ENCODE data around the gene CLTC. TPM values are rescaled to one million over a fixed set of nuclear protein-coding genes. Genes with fewer than 3 reads are reported as not detected.

Gene CLTC
- total and polyA plus RNA-seq, 2 of the 13 experiments (the other 11 are each of a cell fraction or from before 2014, with no cell fraction given), result 134 to 283 TPM

GRCh38 chr17:59725691-59726090, 106.0 kb downstream of the CLTC start (continued):
- TF ChIP-seq HNF1A (IDR thresholded peaks at IDR 0.05; ENCODE audit: low read depth), result no peak
- TF ChIP-seq HNF1A (CRISPR knock-in tag; IDR thresholded peaks at IDR 0.05; ENCODE audit: borderline replicate concordance), result no peak

GRCh38 chr17:59727817-59728533, 108.3 kb downstream of the CLTC start:
- Histone ChIP-seq H3K4me3 (replicated peaks in 1 of 3; ENCODE audit: insufficient read depth in 1 of 3, low read depth in 2 of 3, low read length in 3 of 3) (no peak overlapping the region), H2AFZ (ENCODE audit: low read length) (no peak overlapping the region), H3K9me3 (ENCODE audit: low read length) (no peaks in the 10 kb centered on the region), H3K36me3 (replicated peaks in 1 of 2; ENCODE audit: control insufficient read depth in 1 of 2, insufficient read depth in 2 of 2, low read length in 2 of 2) (peaks cover 0 to 5% of the 10 kb centered on the region in 2 experiments; a peak in 2 of 5 replicates), H3K9ac (ENCODE audit: insufficient read depth, low read depth, low read length) (no peak overlapping the region), H3K79me2 (ENCODE audit: insufficient read depth, low read length) (peaks cover 77% of the 10 kb centered on the region), H3K4me1 (ENCODE audit: insufficient read depth, low read length) (peaks cover 73% of the 10 kb centered on the region), H4K20me1 (ENCODE audit: insufficient read depth, low read length) (no peaks in the 10 kb centered on the region), H3K27ac (ENCODE audit: extremely low read length, insufficient read depth, low read length) (peak overlapping the region; percentile 6), H3K4me2 (ENCODE audit: low read depth, low read length) (no peak overlapping the region), H3K27me3 (ENCODE audit: control insufficient read depth in 1 of 2, insufficient read depth in 2 of 2, low read length in 2 of 2) (no peaks in the 10 kb centered on the region)
- DNase-seq (ENCODE audit: low spot score), result no peak
- in situ Hi-C loops (cut with HindIII; ENCODE audit: extremely low pct_ligation_motif_present, low pct_unique_long_range_greater_than_20kb), result no loop called here
- BruUV-seq (replicated peaks), result no TSS peak
- 95% methylated on average over 1 of the region's 1 CpG for whole genome bisulfite sequencing (ENCODE audit: low lambda C conversion rate)
- ATAC-seq, result no peak
- ChIA-PET POLR2A (interaction anchor here (0.6 to 2.7 kb wide), 2 partner anchors 21 to 388 kb away, joined by 3 to 7 read pairs; partner anchors contain the start of genes PTRH2 and VMP1), CTCF (ENCODE audit: low intra/inter-chr PET ratio, low total read pairs) (no interaction called here)
- no peak for FAIRE-seq
- intact Hi-C loops (cut with micrococcal nuclease; ENCODE audit: unreplicated experiment), result no loop called here
- TF ChIP-seq ASH2L (IDR thresholded peaks at IDR 0.05; ENCODE audit: insufficient read length, low read depth, low read length) (no peak), ZNF788 (CRISPR knock-in tag; IDR thresholded peaks at IDR 0.05; ENCODE audit: borderline replicate concordance) (no peak), ZNF510 (CRISPR knock-in tag; IDR thresholded peaks at IDR 0.05; ENCODE audit: low read depth) (no peak), FOXA1 (IDR thresholded peaks at IDR 0.05) (peak; percentile 29; the same call in 1 of the 2 replicates), FOXA1 (CRISPR knock-in tag; IDR thresholded peaks at IDR 0.05) (peak; percentile 16; the same call in 1 of the 2 replicates), SALL1 (CRISPR knock-in tag; IDR thresholded peaks at IDR 0.05) (no peak), MNT (IDR thresholded peaks at IDR 0.05) (no peak), PLRG1 (conservative IDR thresholded peaks at IDR 0.05) (no peak), ATM (IDR thresholded peaks at IDR 0.05; ENCODE audit: borderline replicate concordance) (peak; percentile 73; the same call in 1 of the 2 replicates), ZNF784 (CRISPR knock-in tag; IDR thresholded peaks at IDR 0.05; ENCODE audit: borderline replicate concordance) (no peak), NFKBIZ (CRISPR knock-in tag; IDR thresholded peaks at IDR 0.05) (no peak), ZSCAN5A (CRISPR knock-in tag; IDR thresholded peaks at IDR 0.05; ENCODE audit: borderline replicate concordance) (no peak), SKI (IDR thresholded peaks at IDR 0.05; ENCODE audit: partially characterized antibody) (no peak)
